HEK293 (cell line): ENCODE results near the gene ARHGAP15.

ENCODE experiments used
- CTCF ChIA-PET: fragments of 350-600 bp; formaldehyde crosslinking; extraction: SDS; loops from one replicate; lab custom pipeline; 2021; ENCODE audit warnings: antibody characterized with exemption; lab: Yijun Ruan, JAX
- POLR2A ChIA-PET: fragments of 300-600 bp; formaldehyde crosslinking; extraction: SDS; loops from one replicate; lab custom pipeline; 2020; ENCODE audit warnings: antibody characterized with exemption, inconsistent platforms; lab: Yijun Ruan, JAX
- H3K27ac ChIP-seq: fragments of 200-500 bp; sonication (Bioruptor generic); 2 replicates; pipeline ENCODE4 v1.5.1; 2014; ENCODE audit warnings: low read depth, low read length, control low read depth, inconsistent platforms; ENCODE audit errors: extremely low read depth
- H3K36me3 ChIP-seq, 2 experiments: fragments of 200-500 bp in 1 of 2; sonication (Bioruptor generic) in 1 of 2; 1 replicate in 1 of 2; 2 replicates in 1 of 2; pipeline ENCODE4 v1.5.1; 2014 to 2017; ENCODE audit warnings: inconsistent platforms in 2 of 2, low read length in 2 of 2; ENCODE audit not compliant: control insufficient read depth in 2 of 2, insufficient read depth in 1 of 2
- H3K4me1 ChIP-seq: fragments of 200-500 bp; sonication (Bioruptor generic); 2 replicates; pipeline ENCODE4 v1.5.1; 2014; ENCODE audit warnings: mild to moderate bottlenecking, low read length, inconsistent platforms; ENCODE audit not compliant: control insufficient read depth, insufficient read depth
- H3K4me3 ChIP-seq: 2 replicates; pipeline ENCODE4 v1.5.1; 2011; ENCODE audit warnings: low read depth, mild to moderate bottlenecking, control low read depth, low read length, moderate library complexity
- H3K9me3 ChIP-seq: fragments of 200-500 bp; sonication (Bioruptor generic); 2 replicates; pipeline ENCODE4 v1.5.1; 2014; ENCODE audit warnings: low read depth, low read length, inconsistent platforms; ENCODE audit not compliant: control insufficient read depth, insufficient read depth
- BCL6B ChIP-seq: fragments of 450-650 bp; formaldehyde crosslinking; IDR thresholded peaks from 2 replicates; pipeline ENCODE4 v1.5.1; 2017; ENCODE audit warnings: missing biosample characterization, missing genetic modification characterization
- EGR2 ChIP-seq: fragments of 450-650 bp; formaldehyde crosslinking; IDR thresholded peaks from 2 replicates; pipeline ENCODE4 v1.5.1; 2016; ENCODE audit warnings: low read depth, missing biosample characterization, missing genetic modification characterization
- HOXC10 ChIP-seq: sonication (generic); formaldehyde crosslinking; IDR thresholded peaks from 2 replicates; pipeline ENCODE4 v1.8.1; 2023; ENCODE audit warnings: mild to moderate bottlenecking, missing genetic modification reagents
- KLF16 ChIP-seq: fragments of 450-650 bp; formaldehyde crosslinking; IDR thresholded peaks from 2 replicates; pipeline ENCODE4 v1.5.1; 2017; ENCODE audit warnings: missing biosample characterization, missing genetic modification characterization
- MZF1 ChIP-seq: fragments of 450-650 bp; formaldehyde crosslinking; IDR thresholded peaks from 2 replicates; pipeline ENCODE4 v1.5.1; 2017; ENCODE audit warnings: missing biosample characterization, missing genetic modification characterization, borderline replicate concordance
- REPIN1 ChIP-seq: fragments of 450-650 bp; formaldehyde crosslinking; IDR thresholded peaks from 2 replicates; pipeline ENCODE4 v1.5.1; 2017; ENCODE audit warnings: missing biosample characterization, missing genetic modification characterization, low read depth
- SALL2 ChIP-seq: fragments of 450-650 bp; formaldehyde crosslinking; IDR thresholded peaks from 2 replicates; pipeline ENCODE4 v1.5.0; 2017; ENCODE audit warnings: missing biosample characterization, mild to moderate bottlenecking, missing genetic modification characterization, borderline replicate concordance
- SCRT2 ChIP-seq: fragments of 450-650 bp; formaldehyde crosslinking; IDR thresholded peaks from 2 replicates; pipeline ENCODE4 v1.5.1; 2016; ENCODE audit warnings: missing biosample characterization, missing genetic modification characterization
- ZBTB11 ChIP-seq: fragments of 450-650 bp; formaldehyde crosslinking; conservative IDR thresholded peaks from 2 replicates; pipeline ENCODE4 v1.5.1; 2016; ENCODE audit warnings: low read depth, missing biosample characterization, missing genetic modification characterization
- ZBTB7A ChIP-seq: fragments of 450-650 bp; formaldehyde crosslinking; IDR thresholded peaks from 2 replicates; pipeline ENCODE4 v1.5.1; 2016; ENCODE audit warnings: low read depth, missing biosample characterization, missing genetic modification characterization
- ZNF132 ChIP-seq: fragments of 450-650 bp; formaldehyde crosslinking; IDR thresholded peaks from 2 replicates; pipeline ENCODE4 v1.5.1; 2017; ENCODE audit warnings: missing biosample characterization, missing genetic modification characterization, borderline replicate concordance
- ZNF138 ChIP-seq: fragments of 450-650 bp; formaldehyde crosslinking; IDR thresholded peaks from 2 replicates; pipeline ENCODE4 v1.5.1; 2016; ENCODE audit warnings: missing biosample characterization, missing genetic modification characterization, borderline replicate concordance
- ZNF214 ChIP-seq: fragments of 450-650 bp; formaldehyde crosslinking; IDR thresholded peaks from 2 replicates; pipeline ENCODE4 v1.5.1; 2017; ENCODE audit warnings: missing biosample characterization, mild to moderate bottlenecking, missing genetic modification characterization, borderline replicate concordance
- ZNF239 ChIP-seq: fragments of 450-650 bp; formaldehyde crosslinking; IDR thresholded peaks from 2 replicates; pipeline ENCODE4 v1.5.1; 2016; ENCODE audit warnings: missing biosample characterization, missing genetic modification characterization
- ZNF280D ChIP-seq: fragments of 450-650 bp; formaldehyde crosslinking; IDR thresholded peaks from 2 replicates; pipeline ENCODE4 v1.5.1; 2016; ENCODE audit warnings: missing biosample characterization, missing genetic modification characterization
- ZNF335 ChIP-seq: fragments of 450-650 bp; formaldehyde crosslinking; conservative IDR thresholded peaks from 2 replicates; pipeline ENCODE4 v1.5.1; 2016; ENCODE audit warnings: missing biosample characterization, missing genetic modification characterization
- ZNF366 ChIP-seq: fragments of 450-650 bp; formaldehyde crosslinking; conservative IDR thresholded peaks from 2 replicates; pipeline ENCODE4 v1.5.1; 2016; ENCODE audit warnings: missing biosample characterization, missing genetic modification characterization
- ZNF501 ChIP-seq: fragments of 450-650 bp; formaldehyde crosslinking; IDR thresholded peaks from 2 replicates; pipeline ENCODE4 v1.5.1; 2016; ENCODE audit warnings: missing biosample characterization, missing genetic modification characterization
- ZNF513 ChIP-seq: fragments of 450-650 bp; IDR thresholded peaks from 2 replicates; pipeline ENCODE4 v1.5.1; 2018; ENCODE audit warnings: missing biosample characterization, missing genetic modification characterization
- ZNF529 ChIP-seq: fragments of 450-650 bp; formaldehyde crosslinking; IDR thresholded peaks from 2 replicates; pipeline ENCODE4 v1.5.1; 2017; ENCODE audit warnings: missing genetic modification characterization, missing biosample characterization; ENCODE audit not compliant: insufficient replicate concordance
- ZNF555 ChIP-seq: fragments of 450-650 bp; formaldehyde crosslinking; conservative IDR thresholded peaks from 2 replicates; pipeline ENCODE4 v1.5.1; 2017; ENCODE audit warnings: missing biosample characterization, mild to moderate bottlenecking, missing genetic modification characterization, inconsistent platforms
- ZNF571 ChIP-seq: fragments of 450-650 bp; formaldehyde crosslinking; IDR thresholded peaks from 2 replicates; pipeline ENCODE4 v1.5.0; 2017; ENCODE audit warnings: missing biosample characterization, missing genetic modification characterization
- ZNF580 ChIP-seq: fragments of 450-650 bp; formaldehyde crosslinking; IDR thresholded peaks from 2 replicates; pipeline ENCODE4 v1.5.1; 2016; ENCODE audit warnings: missing biosample characterization, missing genetic modification characterization
- ZNF596 ChIP-seq: fragments of 450-650 bp; IDR thresholded peaks from 2 replicates; pipeline ENCODE4 v1.5.0; 2018; ENCODE audit warnings: missing biosample characterization, mild to moderate bottlenecking, missing genetic modification characterization, moderate library complexity
- ZNF629 ChIP-seq: fragments of 450-650 bp; formaldehyde crosslinking; IDR thresholded peaks from 2 replicates; pipeline ENCODE4 v1.5.1; 2017; ENCODE audit warnings: missing biosample characterization, missing genetic modification characterization
- ZNF658 ChIP-seq: fragments of 450-650 bp; formaldehyde crosslinking; IDR thresholded peaks from 2 replicates; pipeline ENCODE4; 2016; ENCODE audit warnings: missing biosample characterization, missing genetic modification characterization
- ZNF830 ChIP-seq: fragments of 450-650 bp; IDR thresholded peaks from 2 replicates; pipeline ENCODE4 v1.5.0; 2018; ENCODE audit warnings: missing biosample characterization, missing genetic modification characterization, low read depth, mild to moderate bottlenecking, moderate library complexity

The ARHGAP15 gene

GRCh38 chr2:143499061-143499460, 369.8 kb downstream of the ARHGAP15 start:
- H3K27ac ChIP-seq = no peak overlapping the region
- CTCF ChIA-PET = no interaction called here

GRCh38 chr2:143501106-143501676, 372.0 kb downstream of the ARHGAP15 start:
- Histone ChIP-seq H3K4me1 (no peaks in the 10 kb centered on the region), H3K27ac (no peak overlapping the region), H3K4me3 (no peak overlapping the region), H3K36me3 (no peaks in the 10 kb centered on the region), H3K9me3 (no peaks in the 10 kb centered on the region)
- ChIA-PET POLR2A (no interaction called here), CTCF (no interaction called here)
- TF ChIP-seq ZNF529 (no peak), ZNF132 (tag by site-specific recombination) (no peak), SALL2 (tag by site-specific recombination) (no peak), ZNF830 (no peak), ZNF335 (no peak), ZNF214 (no peak), EGR2 (tag by site-specific recombination) (no peak), BCL6B (tag by site-specific recombination) (no peak), ZNF501 (no peak), ZNF366 (tag by site-specific recombination) (no peak), HOXC10 (CRISPR knock-in tag) (no peak), ZNF596 (tag by site-specific recombination) (no peak), ZNF571 (no peak), ZNF555 (no peak), ZNF658 (tag by site-specific recombination) (no peak), ZNF580 (tag by site-specific recombination) (no peak), ZNF280D (tag by site-specific recombination) (no peak), ZBTB11 (tag by site-specific recombination) (no peak), KLF16 (no peak)

More at GRCh38 chr2:143499061-143499460, 369.8 kb downstream of the ARHGAP15 start:
- TF ChIP-seq ZNF138 (no peak), KLF16 (no peak), ZNF629 (tag by site-specific recombination) (no peak), REPIN1 (tag by site-specific recombination) (no peak), HOXC10 (CRISPR knock-in tag) (no peak), SCRT2 (tag by site-specific recombination) (no peak), ZNF513 (no peak), ZNF239 (no peak), ZNF596 (tag by site-specific recombination) (no peak), MZF1 (tag by site-specific recombination) (no peak), ZBTB7A (tag by site-specific recombination) (no peak), EGR2 (tag by site-specific recombination) (no peak)
- TF ChIP-seq, all 188 proteins: peak for 0
- Histone ChIP-seq H3K4me1 (no peaks in the 10 kb centered on the region), H3K9me3 (no peaks in the 10 kb centered on the region), H3K36me3 (no peaks in the 10 kb centered on the region), H3K4me3 (no peak overlapping the region)
- POLR2A ChIA-PET = no interaction called here
